ENCODE measurements around the gene SEC14L1.
A peak's percentile ranks its signal among the peaks of the same experiment; 100 is the strongest.
"Not testable (repeated sequence)": the region's sequence is repeated elsewhere in the genome, so short reads cannot be mapped to it uniquely, and the experiment has no call there.

The SEC14L1 gene

GRCh38 chr17:77116371-77116860 is 24.4 kb upstream of the SEC14L1 start:
- no peak for DNase-seq

DNA sequence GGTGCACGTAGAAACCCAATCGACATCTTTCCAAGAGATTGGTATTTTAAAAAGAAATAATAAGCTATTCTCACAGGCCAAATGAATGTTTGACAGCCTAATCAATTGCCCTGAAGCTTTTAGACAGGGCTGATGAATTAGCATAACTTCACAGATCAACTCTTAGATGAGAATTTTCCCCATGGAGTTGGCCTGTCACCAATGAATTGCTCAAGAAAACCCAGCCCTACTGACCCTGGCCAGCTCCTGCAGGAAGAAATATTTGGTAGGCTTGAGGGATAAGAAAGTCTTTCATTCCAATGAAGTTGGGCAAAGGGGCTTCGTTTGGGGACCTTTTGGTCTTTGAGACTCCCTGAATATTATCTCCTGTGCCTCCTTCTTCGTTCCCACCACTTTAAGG is 23.4 kb upstream of the SEC14L1 start:
- no peak for DNase-seq

DNA sequence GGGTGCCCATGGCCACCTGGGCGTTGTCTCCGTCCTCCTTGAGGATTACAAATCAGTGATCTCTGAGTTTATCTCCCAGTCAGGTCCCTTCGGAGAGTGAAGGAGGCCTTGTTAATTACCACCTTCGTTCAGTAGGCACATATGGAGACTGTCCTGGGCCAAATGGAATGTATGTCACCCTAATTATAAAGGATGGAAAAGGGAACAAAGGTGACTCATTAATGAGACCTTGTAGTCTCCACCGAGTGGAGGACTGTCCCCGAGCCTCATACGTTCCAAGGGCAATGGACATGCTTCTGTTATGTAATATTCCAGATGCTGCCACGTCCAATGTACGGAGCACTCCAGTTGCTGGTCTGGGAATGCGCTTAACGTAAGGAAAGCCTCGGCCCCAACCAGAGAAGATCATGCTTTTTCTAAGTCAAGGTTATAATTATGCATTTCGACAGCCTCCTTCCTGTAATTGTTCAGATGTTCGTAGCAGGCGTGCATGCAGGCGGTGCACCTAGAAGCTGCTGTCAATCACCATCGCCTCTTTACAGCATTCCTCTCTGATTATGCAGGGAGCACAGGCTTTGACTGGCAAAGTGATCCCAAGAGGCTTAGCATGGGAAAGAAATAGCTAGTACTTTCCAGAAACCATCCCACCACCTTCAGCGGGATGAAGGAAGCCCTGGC is 22.4 kb upstream of the SEC14L1 start:
- DNase-seq = no peak

- DNase-seq = no peak
Observed at GRCh38 chr17:77119668-77120301, 21.0 kb upstream of the SEC14L1 start.

DNA sequence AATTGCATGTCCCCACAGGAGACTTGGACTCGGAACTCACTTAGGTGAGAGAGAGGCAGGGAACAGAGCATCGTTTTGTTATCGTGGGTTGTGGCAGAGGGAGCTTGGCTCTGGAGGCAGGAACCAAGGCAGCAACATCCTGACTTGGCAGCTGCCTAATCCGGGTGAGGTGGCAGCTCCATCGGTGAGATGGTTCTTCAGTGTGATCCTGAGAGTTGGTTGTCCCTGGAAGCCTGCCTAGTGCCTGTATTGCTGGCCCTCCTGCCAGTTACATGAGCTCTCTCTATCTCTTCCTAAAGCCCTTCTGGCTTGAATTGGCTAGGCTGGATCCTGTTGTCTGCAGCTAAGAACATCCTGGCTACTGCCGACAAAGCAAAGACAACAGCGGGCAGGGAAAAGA is 19.9 kb upstream of the SEC14L1 start:
- DNase-seq = no peak

GRCh38 chr17:77124192-77124889 is 16.4 kb upstream of the SEC14L1 start:
- DNase-seq = no peak

DNA sequence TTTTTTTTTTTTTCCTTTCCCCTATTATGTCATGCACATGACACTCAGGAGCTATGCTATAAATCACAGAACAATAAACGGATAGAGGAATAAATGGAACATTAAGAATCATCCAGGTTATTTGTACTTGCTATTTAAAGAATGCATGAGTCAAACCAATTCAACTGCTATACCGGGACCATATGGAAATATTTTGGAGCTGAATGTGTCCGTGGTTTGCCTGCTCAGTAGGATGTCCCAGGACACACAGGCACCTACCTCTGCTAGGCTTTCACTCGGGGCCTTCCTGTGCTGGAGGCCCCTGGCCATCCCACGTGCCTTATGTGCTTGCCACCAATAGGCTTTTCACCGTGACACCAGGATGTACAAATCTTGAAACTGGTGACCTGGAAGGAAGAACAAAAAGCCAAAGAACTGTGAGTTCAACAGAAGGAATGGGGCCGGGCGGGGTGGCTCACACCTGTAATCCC is 15.3 kb upstream of the SEC14L1 start:
- no peak for DNase-seq

- DNase-seq = no peak
Observed at GRCh38 chr17:77126519-77126918, 14.2 kb upstream of the SEC14L1 start.

GRCh38 chr17:77127735-77128361 is 12.9 kb upstream of the SEC14L1 start:
- DNase-seq = peak; percentile 83 to 91

GRCh38 chr17:77128896-77129567 is 11.7 kb upstream of the SEC14L1 start:
- DNase-seq = no peak

DNA sequence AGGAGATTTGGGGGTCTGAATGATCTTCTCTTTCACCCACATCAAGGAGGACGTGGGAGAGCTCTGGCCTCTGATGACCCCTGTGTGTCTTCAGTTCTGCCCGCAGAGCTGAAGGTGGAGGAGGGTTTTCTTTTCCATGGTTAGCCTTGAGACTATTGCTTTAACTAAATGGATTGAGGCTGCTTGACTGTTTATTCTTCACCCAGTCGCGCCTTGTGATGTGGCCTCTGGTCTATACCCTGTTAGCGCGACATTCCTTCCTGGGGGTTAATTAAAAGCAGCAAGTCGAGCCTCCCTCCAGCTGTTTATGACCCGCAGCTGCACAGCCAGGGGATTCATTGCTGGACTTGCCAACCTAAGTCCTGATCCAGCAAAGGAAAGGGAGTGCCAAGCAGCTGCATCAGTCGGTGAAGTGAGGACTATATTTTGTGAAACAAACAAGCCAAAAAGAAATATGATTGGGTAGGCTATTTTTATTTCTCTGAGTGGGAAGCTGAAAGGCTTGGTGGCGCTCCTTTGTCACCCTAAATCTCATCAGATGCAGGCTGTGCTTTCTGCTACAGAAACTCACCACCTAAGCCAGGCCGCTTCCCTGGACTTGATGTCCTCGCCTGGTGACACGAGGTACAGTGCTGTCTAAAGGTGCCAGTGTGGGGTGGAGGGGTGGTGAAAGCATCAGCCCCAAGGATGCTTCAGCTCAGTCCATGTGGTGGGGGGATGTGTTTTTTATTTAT is 11.0 kb upstream of the SEC14L1 start:
- no peak for DNase-seq

GRCh38 chr17:77130525-77130924 is 10.2 kb upstream of the SEC14L1 start:
- DNase-seq = no peak

DNA sequence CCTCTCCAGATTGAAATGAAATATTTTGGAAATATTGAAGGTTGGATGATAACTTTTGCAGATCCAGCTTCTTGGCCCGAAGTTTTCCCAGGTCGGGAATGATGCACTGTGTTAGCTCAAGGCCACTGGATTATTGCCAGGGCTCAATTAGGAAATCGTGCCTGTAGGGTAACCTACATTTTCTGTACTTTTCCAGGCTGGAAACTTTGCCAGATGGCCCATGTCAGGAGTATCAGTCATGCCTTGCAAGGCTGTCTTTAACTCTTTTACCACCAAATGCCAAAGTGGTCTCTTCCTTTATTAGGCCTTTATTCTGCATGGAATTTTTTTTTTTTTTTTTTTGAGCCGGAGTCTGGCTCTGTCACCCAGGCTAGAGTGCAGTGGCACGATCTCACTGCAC is 8.9 kb upstream of the SEC14L1 start:
- DNase-seq = no peak

DNA sequence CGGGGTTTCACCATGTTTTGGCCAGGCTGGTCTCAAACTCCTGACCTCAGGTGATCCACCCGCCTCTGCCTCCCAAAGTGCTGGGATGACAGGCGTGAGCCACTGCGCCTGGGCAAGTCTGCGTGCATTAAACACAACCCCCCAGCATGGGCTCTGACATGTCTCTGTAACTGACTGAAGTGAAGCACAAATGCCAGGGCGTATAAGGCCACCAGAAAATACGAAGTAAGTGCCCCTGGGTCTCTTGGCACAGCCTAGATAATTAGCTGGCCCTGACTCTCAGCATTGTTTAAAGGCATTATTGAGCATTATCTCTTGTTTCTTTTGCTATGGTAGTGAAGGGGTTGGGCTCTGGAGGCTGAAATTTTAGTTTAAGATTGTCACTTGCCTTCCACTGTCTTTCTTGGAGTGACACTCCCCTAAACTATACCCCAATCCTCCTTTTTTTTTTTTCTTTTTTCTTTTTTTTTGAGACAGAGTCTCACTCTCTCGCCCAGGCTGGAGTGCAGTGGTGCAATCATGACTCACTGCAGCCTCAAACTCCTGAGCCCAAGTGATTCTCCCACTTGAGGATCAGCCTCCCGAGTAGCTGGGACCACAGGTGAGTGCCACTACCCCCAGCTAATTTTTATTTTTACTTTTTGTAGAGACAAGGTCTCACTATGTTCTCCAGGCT is 8.2 kb upstream of the SEC14L1 start:
- DNase-seq = no peak

GRCh38 chr17:77133087-77133638 is 7.6 kb upstream of the SEC14L1 start:
- DNase-seq = no peak

DNA sequence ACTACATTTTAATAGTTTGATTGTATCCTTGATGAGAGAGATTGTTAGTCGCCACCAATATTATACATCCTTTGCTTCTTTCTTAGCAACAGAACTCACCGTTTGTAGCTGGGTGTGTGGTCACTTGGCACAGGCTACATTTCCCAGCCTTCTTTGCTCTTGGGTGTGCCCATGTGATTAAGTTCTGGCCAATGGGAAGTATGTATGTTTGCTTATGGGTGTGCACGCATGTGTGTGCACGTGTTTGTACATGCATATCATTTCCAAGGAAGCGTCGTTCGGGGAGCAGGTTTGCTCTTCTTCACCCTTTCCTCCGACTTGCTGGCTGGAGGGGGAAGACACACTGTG is 4.4 kb upstream of the SEC14L1 start:
- no peak for DNase-seq

GRCh38 chr17:77137111-77137510 is 3.7 kb upstream of the SEC14L1 start:
- DNase-seq = no peak

- DNase-seq = not testable (repeated sequence)
Observed at GRCh38 chr17:77137886-77138285, 2.9 kb upstream of the SEC14L1 start.

DNA sequence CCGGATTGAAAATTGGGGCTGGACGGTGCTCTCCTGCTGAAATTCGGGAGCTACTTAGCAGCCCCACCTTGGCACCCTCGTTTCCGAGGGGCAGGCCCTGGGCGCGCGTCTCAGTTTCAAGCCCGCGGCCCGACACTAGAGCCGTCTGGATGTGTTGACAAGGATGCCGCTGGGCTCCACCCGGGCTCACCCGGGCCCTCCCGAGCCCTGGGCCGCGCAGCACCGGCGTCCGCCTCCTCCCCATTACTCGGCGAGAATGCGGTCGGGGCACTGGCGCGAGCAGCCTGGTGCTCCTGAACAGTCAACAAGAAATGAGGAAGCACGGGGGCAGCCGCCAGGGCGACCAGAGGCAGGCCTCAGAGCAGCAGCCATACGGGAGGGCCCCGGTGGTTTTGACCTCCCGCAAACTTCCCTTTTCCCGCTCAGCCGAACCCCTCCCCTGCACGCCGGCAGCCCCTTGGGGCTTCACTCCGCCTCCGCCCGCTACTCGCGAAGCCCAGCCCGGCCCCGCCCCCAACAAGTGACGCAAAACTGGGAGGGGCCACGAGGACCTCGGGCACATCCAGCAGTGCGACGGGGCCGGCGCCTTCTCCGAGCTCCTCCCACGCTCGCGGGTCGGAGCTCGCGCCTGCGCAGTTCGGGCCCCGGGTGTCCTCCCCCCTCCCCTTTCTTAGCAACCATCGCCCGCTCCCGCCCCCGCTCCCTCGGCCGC is 447 bp upstream of the SEC14L1 start:
- peak; percentile 99 to 100 for DNase-seq

- DNase-seq = peak; percentile 19 to 29
Observed at GRCh38 chr17:77141846-77142449, 1.2 kb downstream of the SEC14L1 start.
